DMS114 treated with DMSO at 0.1 percent for 48 hours (cell line): Measurements from ENCODE around the gene MKI67.

ENCODE experiments used
- DNase-seq: peaks from one replicate; lab custom pipeline; 2025; ENCODE audit not compliant: unreplicated experiment; lab: John Stamatoyannopoulos, UW

Gene MKI67

GRCh38 chr10:128068398-128069285 lies 57.6 kb downstream of the MKI67 start:
- no peak for DNase-seq

- no peak for DNase-seq
Measured at GRCh38 chr10:128067691-128068397, 58.4 kb downstream of the MKI67 start.

GRCh38 chr10:128066870-128067382 lies 59.3 kb downstream of the MKI67 start:
- DNase-seq, result no peak

GRCh38 chr10:128065881-128066534 lies 60.2 kb downstream of the MKI67 start:
- DNase-seq, result no peak

GRCh38 chr10:128064970-128065580 lies 61.1 kb downstream of the MKI67 start:
- DNase-seq, result no peak

- no peak for DNase-seq
Measured at GRCh38 chr10:128064108-128064969, 61.9 kb downstream of the MKI67 start.

GRCh38 chr10:128063736-128064107 lies 62.5 kb downstream of the MKI67 start:
- DNase-seq, result no peak

- no peak for DNase-seq
Measured at GRCh38 chr10:128062881-128063563, 63.2 kb downstream of the MKI67 start.

- DNase-seq, result no peak
Measured at GRCh38 chr10:128062331-128062880, 63.8 kb downstream of the MKI67 start.

- DNase-seq, result no peak
Measured at GRCh38 chr10:128061306-128062300, 64.6 kb downstream of the MKI67 start.

- no peak for DNase-seq
Measured at GRCh38 chr10:128060341-128061250, 65.6 kb downstream of the MKI67 start.

- DNase-seq, result no peak
Measured at GRCh38 chr10:128059982-128060293, 66.3 kb downstream of the MKI67 start.

- DNase-seq, result no peak
Measured at GRCh38 chr10:128059266-128059981, 66.8 kb downstream of the MKI67 start.

- no peak for DNase-seq
Measured at GRCh38 chr10:128058750-128059134, 67.5 kb downstream of the MKI67 start.

- DNase-seq, result no peak
Measured at GRCh38 chr10:128058106-128058749, 68.0 kb downstream of the MKI67 start.
